Fibroblast of peridontal ligament (primary cell): ENCODE results near the gene TMOD3.

Experiments used
- DNase-seq: peaks from one replicate; pipeline ENCODE4 v3.0.0-alpha.2; 2010; ENCODE audit errors: extremely low read depth

Gene TMOD3

DNA sequence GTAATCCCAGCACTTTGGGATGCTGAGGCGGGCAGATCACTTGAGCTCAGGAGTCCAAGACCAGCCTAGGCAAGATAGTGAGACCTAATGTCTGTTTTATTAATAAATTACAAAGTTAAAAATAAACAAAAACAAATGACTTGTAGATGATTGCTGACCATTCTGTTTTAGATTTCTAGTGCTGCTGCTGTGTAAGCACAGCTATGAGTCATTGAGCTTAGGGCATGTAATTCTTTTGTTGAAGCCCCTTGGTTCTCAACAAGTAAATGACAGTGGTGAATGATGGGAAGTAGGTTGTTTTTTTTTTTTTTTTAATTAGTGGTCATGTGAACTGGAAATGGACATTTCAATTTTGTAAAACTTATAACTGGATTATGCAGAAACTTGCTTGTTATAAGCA is 78.9 kb downstream of the TMOD3 start:
- no peak for DNase-seq

DNA sequence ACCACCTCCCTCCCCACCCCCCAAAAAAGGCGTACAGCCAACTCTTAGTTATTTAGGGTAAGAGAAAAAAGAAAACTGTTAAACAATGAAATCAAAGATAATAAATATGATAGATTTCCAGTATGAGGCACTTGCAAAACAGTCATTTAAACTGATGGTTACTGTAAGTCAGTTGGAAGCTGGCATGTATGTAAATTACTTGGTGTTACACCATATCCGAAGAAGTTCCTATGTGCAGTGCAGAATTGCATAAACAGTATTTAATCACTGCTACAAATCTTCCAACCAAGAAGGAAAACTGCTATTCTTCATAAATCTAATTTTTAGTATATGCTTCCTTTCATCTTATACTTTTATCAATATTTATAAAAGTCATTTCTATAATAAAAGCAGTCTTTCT is 80.1 kb downstream of the TMOD3 start:
- DNase-seq: no peak

DNA sequence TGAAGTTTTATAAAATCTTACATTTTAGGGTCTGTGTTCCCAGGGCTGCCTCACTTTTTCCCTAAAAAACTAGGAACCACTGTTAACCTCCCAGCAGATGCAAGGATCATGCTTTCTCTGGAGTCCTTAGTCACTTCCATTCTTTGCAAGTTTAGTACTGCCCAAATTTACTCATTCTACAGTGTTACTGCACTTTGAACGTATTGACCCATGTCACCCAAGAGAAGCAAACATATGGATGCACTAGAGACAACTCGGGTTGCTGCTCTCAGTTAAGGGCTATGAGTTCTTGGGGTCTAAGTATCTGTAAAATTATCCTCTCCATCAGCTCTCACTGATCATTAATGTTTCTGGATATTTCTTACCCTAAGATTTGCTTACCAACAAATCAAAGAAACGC is 83.1 kb downstream of the TMOD3 start:
- DNase-seq: no peak

DNA sequence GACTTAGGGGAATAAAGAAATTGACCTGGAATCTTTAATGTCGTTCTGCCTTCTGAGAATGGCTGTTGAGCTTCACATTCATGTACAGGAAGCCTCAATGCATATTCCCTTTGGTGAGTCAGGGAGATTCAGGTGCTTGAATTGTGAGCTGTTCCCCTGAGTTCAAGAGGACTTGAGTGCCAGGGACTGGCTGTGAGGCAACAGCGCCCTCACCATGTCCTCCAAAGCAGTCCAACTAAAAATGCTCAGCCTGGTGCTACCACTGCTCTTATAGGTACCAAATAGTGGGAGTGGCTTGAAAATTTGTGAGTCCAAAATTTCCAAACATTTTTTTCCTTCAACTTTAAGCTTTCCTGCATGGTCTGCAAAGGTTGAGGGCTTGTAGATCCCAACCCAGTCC is 88.0 kb downstream of the TMOD3 start:
- DNase-seq: no peak

DNA sequence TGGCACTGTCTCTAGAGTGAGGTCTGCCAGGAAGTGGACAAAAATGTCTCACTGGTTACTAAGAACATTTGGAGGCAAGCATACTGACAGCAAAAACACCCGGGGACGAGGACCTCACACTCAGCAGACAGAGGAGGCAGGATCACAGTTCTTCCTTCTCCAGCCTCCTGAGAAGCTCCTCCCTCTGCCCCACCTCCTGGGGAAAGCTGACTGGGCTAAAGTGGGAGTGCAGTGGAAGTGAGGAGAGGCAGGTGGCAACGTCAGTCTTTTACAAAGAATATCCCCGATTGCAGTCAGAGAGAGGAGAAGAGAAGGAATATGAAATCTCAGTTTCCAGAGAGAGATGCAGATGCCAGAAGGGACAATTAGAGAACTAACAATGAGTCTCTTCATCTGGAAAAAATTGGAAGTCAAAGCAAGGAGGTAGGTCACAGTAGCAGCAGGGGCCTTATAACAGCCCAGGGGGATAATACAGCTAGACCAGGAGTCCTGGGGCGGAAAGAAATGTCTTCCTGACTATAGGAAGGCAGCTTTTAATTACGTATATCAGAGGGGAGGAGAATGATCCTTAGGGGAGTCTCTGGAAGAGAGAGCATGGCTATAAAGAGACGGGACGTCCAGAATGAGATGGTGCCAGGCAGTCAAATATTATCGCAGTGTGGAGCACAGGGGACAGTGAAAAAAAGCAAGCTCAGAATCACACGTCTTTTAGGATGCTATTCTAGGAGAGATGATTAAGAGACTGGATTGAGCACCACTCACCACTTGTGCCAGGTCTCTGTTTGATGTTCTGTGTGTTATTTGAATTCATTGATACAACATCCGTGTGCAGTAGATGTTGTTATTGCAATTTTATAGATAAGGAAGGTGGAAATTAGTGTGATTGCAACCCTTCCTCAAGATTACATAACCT is 95.0 kb downstream of the TMOD3 start:
- DNase-seq: no peak

DNA sequence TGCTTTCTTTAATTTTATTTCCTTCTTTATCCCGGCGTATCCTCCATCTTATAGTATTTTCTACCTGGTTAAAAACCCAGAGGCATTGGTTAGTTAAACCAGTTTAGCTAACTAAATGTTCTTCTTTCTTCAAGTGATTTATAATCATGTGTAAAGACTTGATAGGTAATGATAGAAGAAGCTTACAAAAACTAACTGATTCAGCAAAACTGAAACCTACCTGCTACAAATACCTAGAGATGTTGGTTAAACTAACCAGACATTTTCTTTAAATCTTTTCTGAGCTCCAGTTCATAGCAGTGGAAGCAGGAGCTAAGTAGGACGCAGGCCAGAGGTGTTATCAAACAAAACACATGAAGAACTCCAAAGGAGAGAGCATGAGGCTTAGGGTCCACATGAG is 97.4 kb downstream of the TMOD3 start:
- no peak for DNase-seq

DNA sequence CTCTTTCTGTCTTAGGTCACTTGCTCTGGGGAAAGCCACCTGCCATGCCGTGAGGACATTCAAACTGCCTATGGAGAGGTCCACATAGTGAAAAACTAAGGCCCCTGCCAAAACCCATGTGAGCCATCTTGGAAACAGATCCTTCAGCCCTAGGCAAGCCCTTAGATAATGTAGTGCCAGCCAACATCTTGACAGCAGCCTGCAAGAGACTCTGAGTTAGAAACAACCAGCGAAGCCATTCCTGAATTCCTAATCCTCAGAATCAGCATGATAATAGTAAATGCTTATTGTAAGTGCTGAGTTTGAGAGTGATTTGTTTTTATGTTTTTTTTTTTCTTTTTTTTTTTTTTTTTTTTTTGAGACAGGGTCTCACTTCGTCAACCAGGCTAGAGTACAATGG is 101.6 kb downstream of the TMOD3 start:
- no peak for DNase-seq

DNA sequence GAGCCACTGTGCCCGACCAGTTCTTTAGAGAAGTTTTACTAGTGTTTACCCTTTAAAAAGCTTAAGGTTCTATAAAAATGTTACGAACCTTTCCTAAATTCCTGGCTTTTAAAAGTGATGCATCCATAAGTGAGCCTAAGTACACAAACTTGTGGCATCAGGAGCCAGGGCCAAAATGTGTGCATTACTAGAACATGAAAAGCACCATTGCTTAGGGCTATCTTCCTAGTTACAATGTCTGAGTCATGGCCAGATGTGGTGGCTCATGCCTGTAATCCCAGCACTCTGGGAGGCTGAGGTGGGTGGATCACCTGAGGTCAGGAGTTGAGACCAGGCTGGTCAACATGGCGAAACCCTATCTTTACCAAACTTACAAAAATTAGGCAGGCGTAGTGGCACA is 102.2 kb downstream of the TMOD3 start:
- DNase-seq: no peak

DNA sequence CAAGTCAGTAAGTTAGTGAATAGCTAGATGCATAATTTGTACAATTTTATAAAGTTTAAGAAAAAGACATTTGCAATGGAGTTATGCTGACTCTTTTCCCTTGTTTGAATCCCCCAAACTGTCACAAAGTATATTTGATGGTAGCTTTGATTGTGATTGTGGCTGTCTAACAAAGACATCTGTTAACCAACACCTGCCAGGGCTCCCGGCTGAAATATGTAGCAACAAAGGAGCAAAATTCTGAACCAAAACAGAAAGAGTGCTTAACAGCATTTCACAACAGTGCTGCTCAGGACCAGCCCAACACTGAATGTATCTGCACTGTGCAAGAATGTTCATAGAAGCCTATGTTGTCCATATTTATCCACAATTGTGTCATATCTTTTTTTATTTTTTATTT is 102.7 kb downstream of the TMOD3 start:
- no peak for DNase-seq

DNA sequence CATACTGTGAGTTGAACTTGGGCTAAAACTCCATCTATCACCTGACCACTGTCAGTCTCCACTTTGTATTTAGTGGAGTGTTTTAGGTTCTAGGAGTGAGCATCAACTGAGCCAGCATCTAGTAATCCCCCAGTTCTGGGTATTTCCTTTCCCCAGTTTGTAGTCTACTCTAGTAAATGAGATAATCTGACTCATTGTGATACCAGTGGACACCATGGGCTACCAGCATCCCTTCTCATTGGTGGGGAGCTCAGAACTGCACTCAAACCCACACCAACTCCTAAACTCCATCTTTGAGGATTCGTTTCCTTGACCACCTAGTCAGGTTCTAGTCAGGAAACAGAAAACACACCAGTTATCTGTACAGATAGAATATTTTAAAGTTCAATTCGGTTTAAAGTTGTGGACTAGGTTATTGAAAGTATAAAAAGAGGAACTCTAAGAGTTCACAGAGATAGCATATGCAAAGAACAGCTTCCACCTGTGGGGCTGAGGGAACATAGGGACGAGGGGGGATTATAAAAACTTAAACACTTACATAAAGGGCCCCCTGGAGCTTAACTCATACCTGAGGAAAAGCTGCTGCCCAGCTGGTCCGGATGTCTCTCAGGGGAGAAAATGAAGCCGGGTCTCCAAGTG is 106.1 kb downstream of the TMOD3 start:
- DNase-seq: no peak

DNA sequence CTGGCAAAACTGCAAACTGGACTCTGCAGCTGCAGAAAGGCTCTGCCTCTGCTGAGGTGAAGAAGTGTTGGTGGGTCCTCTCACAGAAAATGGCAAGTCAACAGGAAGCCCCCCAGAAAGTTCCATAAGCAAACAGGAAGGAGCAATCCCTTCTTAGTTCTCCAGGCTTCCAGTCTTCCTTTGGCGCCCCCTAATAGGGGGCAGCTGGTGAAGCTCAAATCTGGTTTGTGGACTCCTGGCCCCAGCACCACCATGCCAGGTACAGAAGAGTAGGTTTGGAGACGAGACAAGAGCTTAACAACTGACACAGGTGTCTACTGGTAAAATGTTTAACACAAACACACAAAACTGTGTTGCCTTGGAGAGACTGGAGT is 106.6 kb downstream of the TMOD3 start:
- no peak for DNase-seq

DNA sequence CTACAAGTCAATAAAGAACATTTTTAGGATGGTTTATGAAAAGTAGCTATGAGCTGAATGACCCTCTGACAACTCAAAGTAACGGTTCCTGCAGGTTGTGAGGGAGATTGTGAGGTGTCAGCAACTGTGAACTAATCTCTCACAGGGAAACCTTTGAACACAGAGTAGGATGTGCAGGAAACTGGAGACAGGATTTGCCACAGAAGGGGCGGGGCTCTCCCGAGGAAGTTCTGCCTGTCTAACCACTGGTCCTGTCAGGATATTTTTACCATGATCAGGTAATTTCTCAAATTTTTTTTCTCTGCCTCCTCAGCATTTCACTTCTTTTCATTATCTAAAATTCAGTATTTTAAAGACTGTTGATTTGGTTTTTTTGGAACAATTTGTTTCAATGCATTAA is 108.8 kb downstream of the TMOD3 start:
- DNase-seq: no peak

DNA sequence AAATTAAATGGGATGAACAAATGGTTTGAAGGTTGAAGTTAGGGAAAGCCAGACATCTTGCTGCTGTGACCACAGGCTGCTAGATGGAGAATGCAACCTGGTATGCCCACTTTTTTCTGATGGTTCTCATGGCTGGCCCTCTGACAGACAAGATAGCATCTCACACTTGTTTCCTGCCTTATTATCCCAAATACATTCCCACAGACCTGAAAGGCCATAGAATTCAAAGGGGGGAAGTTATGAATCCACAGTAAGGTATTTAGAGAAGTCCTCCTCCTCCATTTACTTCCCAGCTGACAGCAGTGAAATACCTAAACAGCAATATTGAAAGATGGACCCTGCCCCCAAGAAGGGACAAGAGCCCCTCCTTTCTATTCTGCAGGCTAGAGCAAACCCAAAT is 109.8 kb downstream of the TMOD3 start:
- no peak for DNase-seq

DNA sequence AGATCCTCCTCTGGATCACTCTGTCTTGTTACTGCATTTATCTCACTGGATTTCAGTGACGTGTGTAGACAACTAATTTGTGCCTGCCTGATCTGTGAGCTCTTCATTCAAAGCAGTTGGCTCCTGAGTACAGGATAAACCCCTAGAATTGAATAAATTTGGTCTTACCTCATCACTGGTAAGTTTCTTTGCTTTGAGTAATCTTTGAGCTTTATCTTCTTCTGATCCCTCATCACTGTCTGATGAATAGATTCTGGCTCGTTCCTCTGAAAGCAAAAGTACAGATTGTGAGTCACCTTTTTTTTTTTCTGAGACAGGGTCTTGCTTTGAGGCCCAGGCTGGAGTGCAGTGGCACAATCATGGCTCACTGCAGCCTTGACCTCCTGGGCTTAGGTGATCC is 117.7 kb downstream of the TMOD3 start:
- DNase-seq: no peak

DNA sequence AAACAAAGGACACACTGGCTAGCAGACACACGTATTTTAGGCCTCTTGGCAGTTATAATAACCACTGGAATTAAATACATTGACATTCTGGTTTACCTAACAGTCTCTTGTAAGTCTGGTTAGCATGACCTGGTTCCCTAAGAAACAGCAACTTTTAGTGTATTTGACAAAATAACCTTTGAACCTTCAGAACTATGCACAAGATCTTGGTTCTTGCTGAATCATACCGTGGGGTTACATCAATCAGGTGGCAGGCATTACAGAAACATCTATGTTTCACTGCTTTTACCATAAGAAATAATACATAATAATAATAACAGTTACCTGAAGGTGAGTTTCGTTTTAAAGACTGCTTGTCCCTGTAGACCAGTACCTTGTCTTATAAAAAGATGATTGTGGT is 123.4 kb downstream of the TMOD3 start:
- DNase-seq: no peak

DNA sequence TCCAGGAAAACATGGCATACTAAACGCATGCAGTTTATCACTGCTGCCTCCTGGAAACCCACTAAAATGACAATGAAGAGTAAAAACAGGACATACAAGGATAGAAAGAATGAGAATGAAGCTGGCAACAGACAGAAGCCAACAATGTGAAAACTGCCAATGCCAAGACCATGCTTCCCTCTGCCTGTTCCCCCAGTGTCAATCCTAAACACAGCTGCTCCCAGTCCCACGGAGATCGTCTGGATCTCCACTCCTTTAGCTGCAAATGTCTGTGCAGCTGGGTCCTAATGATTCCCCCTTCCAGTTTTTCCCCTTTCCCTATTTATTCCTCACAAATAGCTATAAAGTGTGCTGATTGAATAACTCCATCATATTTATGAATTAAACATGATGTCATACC is 126.1 kb downstream of the TMOD3 start:
- DNase-seq: no peak
